Measurements from ENCODE around the gene SH3BP4. TPM values are rescaled to one million over a fixed set of nuclear protein-coding genes. Genes with fewer than 3 reads are reported as not detected.
"Not testable (repeated sequence)": the region's sequence is repeated elsewhere in the genome, so short reads cannot be mapped to it uniquely, and the experiment has no call there.

Gene SH3BP4
- total RNA-seq, 1 donor from 2014 or later, result 44.1 TPM

DNA sequence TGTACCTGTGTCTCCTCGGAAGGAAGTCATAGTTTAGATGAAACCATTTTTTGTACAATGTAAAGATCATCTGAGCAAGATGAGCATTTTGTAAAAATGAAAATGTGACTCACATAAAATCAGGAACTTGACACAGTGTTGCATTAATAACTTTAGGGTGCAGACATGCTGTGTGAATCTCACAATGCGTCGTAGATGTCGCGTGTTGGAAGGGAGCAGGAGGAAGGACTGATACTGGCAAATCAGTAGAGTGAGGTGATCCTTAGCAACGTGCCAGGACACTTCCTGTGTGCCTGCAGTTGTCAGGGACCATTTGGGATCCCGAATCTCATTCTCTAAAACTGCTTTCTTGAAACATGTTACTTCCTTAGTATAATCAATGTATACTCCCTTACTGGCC is 103.1 kb downstream of the SH3BP4 start:
- Mint-ChIP-seq H3K27me3 (ENCODE audit: low read depth) (no peaks in the 10 kb centered on the region), H3K4me1 (peaks cover 14% of the 10 kb centered on the region), H3K36me3 (peaks cover 30% of the 10 kb centered on the region), H3K9me3 (peaks cover 10% of the 10 kb centered on the region), H3K27ac (no peak overlapping the region), H3K4me3 (no peak overlapping the region)
- no peak for DNase-seq (ENCODE audit: low spot score in 2 of 2, unreplicated experiment in 2 of 2)
- no peak for TF ChIP-seq CTCF (IDR thresholded peaks at IDR 0.05; ENCODE audit: unreplicated experiment)

DNA sequence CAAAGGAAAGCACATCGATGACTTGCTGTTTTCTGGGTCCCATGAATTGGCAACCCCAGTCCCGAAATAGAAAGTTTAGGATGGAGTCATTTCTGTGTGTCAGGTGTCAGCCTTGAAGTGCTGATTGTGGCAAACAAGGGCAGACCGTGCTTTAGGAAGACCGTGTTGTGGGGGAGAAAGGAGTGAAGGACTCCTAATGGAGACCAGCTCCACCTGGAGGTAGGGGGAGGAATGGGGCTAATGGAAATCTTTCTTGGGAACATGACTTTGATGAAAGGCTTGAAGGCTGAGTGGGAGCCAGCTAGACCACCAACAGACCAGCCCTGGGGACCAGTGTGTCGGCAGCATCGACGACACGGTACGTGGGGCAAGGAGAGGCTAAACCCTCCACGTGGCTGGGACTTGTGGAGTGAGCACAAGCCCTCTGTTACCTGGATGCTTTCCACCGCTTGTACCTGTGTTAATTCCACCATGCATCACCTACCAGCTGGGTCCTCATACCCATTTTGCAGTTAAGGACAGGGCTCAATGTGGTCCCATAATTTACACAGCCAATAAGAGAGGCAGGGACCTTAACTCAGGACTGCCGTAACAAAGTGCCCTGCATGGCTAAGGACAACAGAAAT is 104.2 kb downstream of the SH3BP4 start:
- peaks cover 7% of the 10 kb centered on the region for H3K4me1 Mint-ChIP-seq
- no peaks in the 10 kb centered on the region for H3K27me3 Mint-ChIP-seq (ENCODE audit: low read depth)
- H3K36me3 Mint-ChIP-seq, result peaks cover 30% of the 10 kb centered on the region
- H3K27ac Mint-ChIP-seq, result no peak overlapping the region
- H3K9me3 Mint-ChIP-seq, result peaks cover 10% of the 10 kb centered on the region
- peak; percentile 17 for TF ChIP-seq CTCF (IDR thresholded peaks at IDR 0.05; ENCODE audit: unreplicated experiment)
- DNase-seq (ENCODE audit: low spot score in 2 of 2, unreplicated experiment in 2 of 2), result no peak
- H3K4me3 Mint-ChIP-seq, result no peak overlapping the region

DNA sequence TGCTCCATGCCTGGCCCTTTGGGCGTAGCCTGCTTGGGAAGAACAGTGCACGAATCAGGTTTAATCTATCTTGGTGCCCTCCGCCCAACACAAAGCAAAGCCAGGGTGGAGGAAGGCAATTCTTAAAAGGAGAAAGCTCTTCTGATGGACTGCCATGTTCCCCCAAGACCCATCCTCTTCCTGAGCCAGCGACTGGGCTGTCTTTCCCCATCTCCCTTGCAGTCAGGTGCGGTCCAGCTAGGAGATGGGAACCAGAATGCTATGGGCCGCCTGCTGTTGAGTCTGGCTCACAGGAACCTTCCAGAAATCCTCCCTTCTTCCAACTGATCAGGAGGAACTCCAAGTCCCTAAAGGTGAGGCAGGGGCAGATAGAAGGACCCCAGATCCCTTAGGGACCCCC is 105.0 kb downstream of the SH3BP4 start:
- TF ChIP-seq CTCF (IDR thresholded peaks at IDR 0.05; ENCODE audit: unreplicated experiment), result no peak
- no peak overlapping the region for H3K4me3 Mint-ChIP-seq
- H3K4me1 Mint-ChIP-seq, result no peaks in the 10 kb centered on the region
- no peaks in the 10 kb centered on the region for H3K27me3 Mint-ChIP-seq (ENCODE audit: low read depth)
- peaks cover 10% of the 10 kb centered on the region for H3K9me3 Mint-ChIP-seq
- DNase-seq (ENCODE audit: low spot score in 2 of 2, unreplicated experiment in 2 of 2), result no peak
- no peak overlapping the region for H3K27ac Mint-ChIP-seq
- H3K36me3 Mint-ChIP-seq, result peaks cover 30% of the 10 kb centered on the region

DNA sequence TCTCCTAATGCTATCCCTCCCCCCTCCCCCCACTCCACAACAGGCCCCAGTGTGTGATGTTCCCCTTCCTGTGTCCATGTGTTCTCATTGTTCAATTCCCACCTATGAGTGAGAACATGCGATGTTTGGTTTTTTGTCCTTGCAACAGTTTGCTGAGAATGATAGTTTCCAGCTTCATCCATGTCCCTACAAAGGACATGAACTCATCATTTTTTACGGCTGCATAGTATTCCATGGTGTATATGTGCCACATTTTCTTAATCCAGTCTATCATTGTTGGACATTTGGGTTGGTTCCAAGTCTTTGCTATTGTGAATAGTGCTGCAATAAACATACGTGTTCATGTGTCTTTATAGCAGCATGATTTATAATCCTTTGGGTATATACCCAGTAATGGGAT is 105.8 kb downstream of the SH3BP4 start:
- H3K27ac Mint-ChIP-seq; H3K9me3 Mint-ChIP-seq; H3K4me3 Mint-ChIP-seq; DNase-seq (ENCODE audit: low spot score in 2 of 2, unreplicated experiment in 2 of 2); H3K4me1 Mint-ChIP-seq; H3K27me3 Mint-ChIP-seq (ENCODE audit: low read depth): not testable (repeated sequence)
- H3K36me3 Mint-ChIP-seq, result peaks cover 25% of the 10 kb centered on the region

DNA sequence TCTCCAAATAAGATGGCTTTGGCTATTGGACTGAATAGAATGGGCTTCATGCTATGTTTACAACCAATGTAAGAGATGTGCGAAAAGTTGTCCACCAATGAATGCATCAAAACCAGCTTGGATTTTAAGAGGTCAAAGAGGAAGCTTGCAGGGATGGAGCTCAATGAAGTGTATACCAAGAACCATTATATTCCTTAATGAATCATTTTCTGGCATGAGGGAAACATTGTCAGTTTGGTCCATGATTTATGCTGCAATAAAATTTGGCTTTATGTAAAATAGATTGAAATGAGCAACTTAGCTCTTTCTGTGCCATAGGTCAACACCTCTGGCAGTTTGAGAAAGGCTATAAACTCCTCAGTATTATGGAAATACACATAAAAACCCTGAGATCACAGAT is 107.3 kb downstream of the SH3BP4 start:
- Mint-ChIP-seq H3K4me3 (no peak overlapping the region), H3K9me3 (peaks cover 10% of the 10 kb centered on the region), H3K27ac (no peak overlapping the region), H3K4me1 (no peaks in the 10 kb centered on the region), H3K27me3 (ENCODE audit: low read depth) (no peaks in the 10 kb centered on the region), H3K36me3 (peaks cover 14% of the 10 kb centered on the region)
- DNase-seq (ENCODE audit: low spot score in 2 of 2, unreplicated experiment in 2 of 2), result no peak
- no peak for TF ChIP-seq CTCF (IDR thresholded peaks at IDR 0.05; ENCODE audit: unreplicated experiment)

- Mint-ChIP-seq H3K27ac (no peak overlapping the region), H3K4me3 (no peak overlapping the region), H3K36me3 (peaks cover 3% of the 10 kb centered on the region), H3K27me3 (ENCODE audit: low read depth) (no peaks in the 10 kb centered on the region), H3K9me3 (peaks cover 10% of the 10 kb centered on the region), H3K4me1 (peaks cover 11% of the 10 kb centered on the region)
- TF ChIP-seq CTCF (IDR thresholded peaks at IDR 0.05; ENCODE audit: unreplicated experiment), result no peak
- no peak for DNase-seq (ENCODE audit: low spot score in 2 of 2, unreplicated experiment in 2 of 2)
Measured at GRCh38 chr2:235061656-235062055, 109.8 kb downstream of the SH3BP4 start.
